GM12872 (cell line): ENCODE results near the gene SESN2.

Source experiments
- CTCF ChIP-seq: IDR thresholded peaks from 3 replicates; pipeline ENCODE4 v1.5.1; 2011; ENCODE audit warnings: low read depth, mild to moderate bottlenecking, low read length, moderate library complexity; ENCODE audit not compliant: insufficient read depth

Gene SESN2

GRCh38 chr1:28235755-28236655 is 23.3 kb upstream of the SESN2 start, which contains the start of gene ATP5IF1:
ATP5IF1 (plus strand) TSS chr1:28236124; CDS start chr1:28236184, 60 bp downstream.
- no peak for TF ChIP-seq CTCF

- no peak for TF ChIP-seq CTCF
Measured at GRCh38 chr1:28236656-28237322, 22.5 kb upstream of the SESN2 start.

- TF ChIP-seq CTCF, result no peak
Measured at GRCh38 chr1:28239004-28239403, 20.3 kb upstream of the SESN2 start.

GRCh38 chr1:28240024-28240423 is 19.3 kb upstream of the SESN2 start:
- no peak for TF ChIP-seq CTCF

GRCh38 chr1:28241638-28242241 is 17.6 kb upstream of the SESN2 start:
- TF ChIP-seq CTCF, result no peak

- TF ChIP-seq CTCF, result no peak
Measured at GRCh38 chr1:28243685-28244311, 15.5 kb upstream of the SESN2 start.
